Smooth muscle cell (in vitro differentiated cells): ENCODE data around the gene BORCS8. TPM values are rescaled to one million over a fixed set of nuclear protein-coding genes. Genes with fewer than 3 reads are reported as not detected.

Experiments used
- DNase-seq: peaks from one replicate; lab custom pipeline; 2025; ENCODE audit not compliant: unreplicated experiment; lab: John Stamatoyannopoulos, UW
- H2AFZ ChIP-seq: fragments of 200-600 bp; sonication (generic); 2 replicates; pipeline ENCODE4 v1.6.0; 2016; ENCODE audit warnings: antibody characterized with exemption, low read depth, mild to moderate bottlenecking
- H3F3A ChIP-seq: fragments of 200-600 bp; sonication (generic); 2 replicates; pipeline ENCODE4 v1.6.0; 2017; ENCODE audit warnings: antibody characterized with exemption, low read depth
- H3K27ac ChIP-seq: fragments of 200-600 bp; sonication (generic); 2 replicates; pipeline ENCODE4 v1.5.1; 2016; ENCODE audit warnings: low read depth, mild to moderate bottlenecking
- H3K27me3 ChIP-seq: fragments of 200-600 bp; sonication (generic); 2 replicates; pipeline ENCODE4 v1.6.1; 2016; ENCODE audit warnings: low read depth, mild to moderate bottlenecking
- H3K36me3 ChIP-seq: fragments of 200-600 bp; sonication (generic); 2 replicates; pipeline ENCODE4 v1.5.1; 2016; ENCODE audit warnings: low read depth
- H3K4me1 ChIP-seq: fragments of 200-600 bp; sonication (generic); 2 replicates; pipeline ENCODE4 v1.5.1; 2016; ENCODE audit warnings: low read depth
- H3K4me2 ChIP-seq: fragments of 200-600 bp; sonication (generic); 2 replicates; pipeline ENCODE4 v1.6.0; 2016; ENCODE audit warnings: mild to moderate bottlenecking
- H3K4me3 ChIP-seq: fragments of 200-600 bp; sonication (generic); 2 replicates; pipeline ENCODE4 v1.5.1; 2016; ENCODE audit warnings: mild to moderate bottlenecking
- H3K79me2 ChIP-seq: fragments of 200-600 bp; sonication (generic); 2 replicates; pipeline ENCODE4 v1.6.0; 2016; ENCODE audit warnings: low read depth, mild to moderate bottlenecking
- H3K9ac ChIP-seq: fragments of 200-600 bp; sonication (generic); 2 replicates; pipeline ENCODE4 v1.6.0; 2016; ENCODE audit warnings: low read depth
- H3K9me3 ChIP-seq: fragments of 200-600 bp; sonication (generic); replicated peaks from 2 replicates; pipeline ENCODE4 v1.5.1; 2016; ENCODE audit warnings: low read depth
- H4K20me1 ChIP-seq: fragments of 200-600 bp; sonication (generic); 2 replicates; pipeline ENCODE4 v1.6.0; 2016; ENCODE audit warnings: low read depth
- CTCF ChIP-seq: fragments of 200-600 bp; sonication (generic); IDR thresholded peaks from 2 replicates; pipeline ENCODE4 v1.5.1; 2017; ENCODE audit warnings: borderline replicate concordance, mild to moderate bottlenecking, antibody characterized with exemption; ENCODE audit not compliant: insufficient read depth, poor library complexity, severe bottlenecking
- WGBS: methylation state at CpG from one replicate; pipeline ENCODE4 v1.1.7; 2016; ENCODE audit warnings: low lambda C conversion rate; 5-methylcytosine and 5-hydroxymethylcytosine counted together
- polyA plus RNA-seq: library from polyadenylated mRNA; unstranded; fragments of >200 nt; fragmentation: Nextera tagmentation; extraction: Ambion mirVana; gene quantifications from 2 replicates; pipeline ENCODE4 v1.2.1, GENCODE V29; 2016
- total RNA-seq: library from RNA; depleted of rRNA; stranded (reverse); fragments of >200 nt; gene quantifications from 2 replicates; pipeline ENCODE4 v1.2.3, GENCODE V29; 2014

The BORCS8 gene
- total and polyA plus RNA-seq, 2 experiments from 2014 or later: 10.0 to 15.7 TPM

- DNase-seq: no peak
- no peaks in the 10 kb centered on the region for H3F3A ChIP-seq
- no peak for TF ChIP-seq CTCF
- H3K4me3 ChIP-seq: no peak overlapping the region
- no peak overlapping the region for H3K27ac ChIP-seq
- WGBS: 74% methylated on average over 5 of the region's 5 CpGs
- no peaks in the 10 kb centered on the region for H3K79me2 ChIP-seq
- H3K9ac ChIP-seq: no peak overlapping the region
- no peak overlapping the region for H3K4me2 ChIP-seq
- peaks cover 17% of the 10 kb centered on the region for H3K27me3 ChIP-seq
- no peaks in the 10 kb centered on the region for H3K36me3 ChIP-seq
- H3K4me1 ChIP-seq: peaks cover 7% of the 10 kb centered on the region
- H4K20me1 ChIP-seq: no peaks in the 10 kb centered on the region
- no peak overlapping the region for H2AFZ ChIP-seq
- no peaks in the 10 kb centered on the region for H3K9me3 ChIP-seq
These were observed 15.0 kb upstream of the BORCS8 start for GRCh38 chr19:19206938-19207337.

GRCh38 chr19:19205416-19206410 is 13.8 kb upstream of the BORCS8 start:
- no peaks in the 10 kb centered on the region for H4K20me1 ChIP-seq
- no peak overlapping the region for H3K4me2 ChIP-seq
- no peak overlapping the region for H3K27ac ChIP-seq
- H3K79me2 ChIP-seq: no peaks in the 10 kb centered on the region
- H3K4me3 ChIP-seq: no peak overlapping the region
- no peaks in the 10 kb centered on the region for H3K9me3 ChIP-seq
- no peaks in the 10 kb centered on the region for H3F3A ChIP-seq
- peaks cover 7% of the 10 kb centered on the region for H3K4me1 ChIP-seq
- TF ChIP-seq CTCF: no peak
- WGBS: 71% methylated on average over 14 of the region's 14 CpGs
- H3K9ac ChIP-seq: no peak overlapping the region
- H3K27me3 ChIP-seq: peaks cover 5% of the 10 kb centered on the region
- H3K36me3 ChIP-seq: no peaks in the 10 kb centered on the region
- H2AFZ ChIP-seq: no peak overlapping the region
- no peak for DNase-seq

- H3K4me2 ChIP-seq: no peak overlapping the region
- no peak overlapping the region for H3K4me3 ChIP-seq
- no peaks in the 10 kb centered on the region for H3F3A ChIP-seq
- H3K79me2 ChIP-seq: no peaks in the 10 kb centered on the region
- H3K36me3 ChIP-seq: no peaks in the 10 kb centered on the region
- no peak overlapping the region for H2AFZ ChIP-seq
- no peak overlapping the region for H3K27ac ChIP-seq
- DNase-seq: no peak
- no peaks in the 10 kb centered on the region for H3K27me3 ChIP-seq
- WGBS: 72% methylated on average over 13 of the region's 13 CpGs
- no peak overlapping the region for H3K9ac ChIP-seq
- no peaks in the 10 kb centered on the region for H4K20me1 ChIP-seq
- H3K4me1 ChIP-seq: peaks cover 7% of the 10 kb centered on the region
- TF ChIP-seq CTCF: no peak
- no peaks in the 10 kb centered on the region for H3K9me3 ChIP-seq
These were observed 12.2 kb upstream of the BORCS8 start for GRCh38 chr19:19204181-19204580.
